Stimulated activated memory B cell treated with anti-CD40 and anti-IgM and Interleukin-4, amounts not matched to agents 10 μg/mL and 1 μg/mL and 100 μg/mL, for 72 hours (primary cell): ENCODE measurements around the gene TMEM45A.
"Not testable (repeated sequence)": the region's sequence is repeated elsewhere in the genome, so short reads cannot be mapped to it uniquely, and the experiment has no call there.

ENCODE experiments used
- ATAC-seq: fragments of 150-1000 bp; cut with Tn5 transposase; 2 replicates; pipeline ENCODE4 v1.10.0; 2021
- H3K27ac Mint-ChIP-seq: one replicate; pipeline ENCODE4 v1.8.0; 2022; ENCODE audit warnings: mild to moderate bottlenecking, mixed read lengths
- H3K27me3 Mint-ChIP-seq: one replicate; pipeline ENCODE4 v1.8.0; 2022; ENCODE audit warnings: mixed read lengths
- H3K36me3 Mint-ChIP-seq: one replicate; pipeline ENCODE4 v1.8.0; 2022; ENCODE audit warnings: mixed read lengths
- H3K4me1 Mint-ChIP-seq: one replicate; pipeline ENCODE4 v1.8.0; 2022; ENCODE audit warnings: mixed read lengths
- H3K4me3 Mint-ChIP-seq: one replicate; pipeline ENCODE4 v1.8.0; 2022; ENCODE audit warnings: mild to moderate bottlenecking, moderate library complexity, mixed read lengths
- H3K9me3 Mint-ChIP-seq: one replicate; pipeline ENCODE4 v1.8.0; 2022; ENCODE audit warnings: mixed read lengths

TMEM45A gene

DNA sequence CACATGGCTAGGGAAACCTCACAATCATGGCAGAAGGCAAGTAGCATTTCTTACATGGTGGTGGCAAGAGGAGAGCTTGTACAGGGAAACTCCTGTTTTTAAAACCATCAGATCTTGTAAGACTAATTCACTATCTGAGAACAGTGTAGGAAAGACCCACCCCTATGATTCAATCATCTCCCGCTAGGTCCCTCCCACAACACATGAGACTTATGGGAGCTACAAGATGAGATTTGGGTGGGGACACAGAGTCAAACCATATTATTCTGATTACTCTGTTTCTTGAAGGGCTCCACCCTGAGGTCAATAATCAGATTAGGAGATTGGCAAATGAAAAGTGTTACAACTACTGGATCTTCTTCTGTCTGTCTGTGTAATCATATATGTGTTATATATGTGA lies 21.5 kb upstream of the TMEM45A start:
- Mint-ChIP-seq H3K36me3 (no peaks in the 10 kb centered on the region), H3K27me3 (no peaks in the 10 kb centered on the region), H3K9me3 (peaks cover 9% of the 10 kb centered on the region), H3K4me3 (no peak overlapping the region), H3K4me1 (peaks cover 9% of the 10 kb centered on the region), H3K27ac (no peak overlapping the region)
- no peak for ATAC-seq

DNA sequence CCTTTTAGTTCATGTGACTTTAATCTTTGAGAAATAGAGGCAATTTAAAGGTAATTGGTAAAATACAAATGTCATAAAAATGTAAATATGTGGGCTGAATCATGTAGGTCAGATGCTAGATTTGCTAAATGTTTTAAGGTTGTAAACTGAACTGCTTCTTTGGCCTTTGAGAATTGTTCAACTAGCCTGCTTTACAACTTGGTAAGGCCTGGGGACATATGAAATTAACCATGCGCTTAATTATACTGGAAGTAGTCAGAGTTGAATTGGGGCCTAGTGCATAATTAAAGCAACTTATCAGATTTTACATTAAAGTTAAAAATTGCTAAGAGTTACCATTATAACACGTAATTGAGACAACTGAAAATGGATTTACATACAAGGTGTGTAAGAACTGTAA lies 21.0 kb upstream of the TMEM45A start:
- ATAC-seq = no peak
- Mint-ChIP-seq H3K9me3 (peaks cover 9% of the 10 kb centered on the region), H3K27ac (no peak overlapping the region), H3K27me3 (no peaks in the 10 kb centered on the region), H3K4me1 (peaks cover 4% of the 10 kb centered on the region), H3K4me3 (no peak overlapping the region), H3K36me3 (no peaks in the 10 kb centered on the region)

DNA sequence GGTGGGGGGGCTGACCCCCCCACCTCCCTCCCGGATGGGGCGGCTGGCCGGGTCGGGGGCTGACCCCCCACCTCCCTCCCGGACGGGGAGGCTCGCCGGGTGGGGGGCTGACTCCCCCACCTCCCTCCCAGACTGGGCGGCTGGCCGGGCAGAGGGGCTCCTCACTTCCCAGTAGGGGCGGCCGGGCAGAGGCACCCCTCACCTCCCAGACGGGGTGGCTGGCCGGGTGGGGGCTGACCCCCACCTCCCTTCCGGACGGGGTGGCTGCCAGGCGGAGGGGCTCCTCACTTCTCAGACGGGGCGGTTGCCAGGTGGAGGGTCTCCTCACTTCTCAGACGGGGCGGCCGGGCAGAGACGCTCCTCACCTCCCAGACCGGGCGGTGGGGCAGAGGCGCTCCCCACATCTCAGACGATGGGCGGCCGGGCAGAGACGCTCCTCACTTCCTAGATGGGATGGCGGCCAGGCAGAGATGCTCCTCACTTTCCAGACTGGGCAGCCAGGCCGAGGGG lies 14.5 kb upstream of the TMEM45A start:
- not testable (repeated sequence) for H3K36me3 Mint-ChIP-seq, H3K27me3 Mint-ChIP-seq, H3K4me3 Mint-ChIP-seq, ATAC-seq, H3K27ac Mint-ChIP-seq, H3K9me3 Mint-ChIP-seq, H3K4me1 Mint-ChIP-seq

DNA sequence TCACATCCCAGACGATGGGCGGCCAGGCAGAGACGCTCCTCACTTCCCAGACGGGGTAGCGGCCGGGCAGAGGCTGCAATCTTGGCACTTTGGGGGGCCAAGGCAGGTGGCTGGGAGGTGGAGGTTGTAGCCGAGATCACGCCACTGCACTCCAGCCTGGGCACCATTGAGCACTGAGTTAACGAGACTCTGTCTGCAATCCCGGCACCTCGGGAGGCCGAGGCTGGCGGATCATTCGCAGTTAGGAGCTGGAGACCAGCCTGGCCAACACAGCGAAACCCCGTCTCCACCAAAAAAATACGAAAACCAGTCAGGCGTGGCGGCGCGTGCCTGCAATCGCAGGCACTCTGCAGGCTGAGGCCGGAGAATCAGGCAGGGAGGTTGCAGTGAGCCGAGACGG lies 13.9 kb upstream of the TMEM45A start:
- H3K27ac Mint-ChIP-seq, H3K36me3 Mint-ChIP-seq, H3K4me3 Mint-ChIP-seq, H3K4me1 Mint-ChIP-seq, H3K27me3 Mint-ChIP-seq, ATAC-seq, H3K9me3 Mint-ChIP-seq: not testable (repeated sequence)

DNA sequence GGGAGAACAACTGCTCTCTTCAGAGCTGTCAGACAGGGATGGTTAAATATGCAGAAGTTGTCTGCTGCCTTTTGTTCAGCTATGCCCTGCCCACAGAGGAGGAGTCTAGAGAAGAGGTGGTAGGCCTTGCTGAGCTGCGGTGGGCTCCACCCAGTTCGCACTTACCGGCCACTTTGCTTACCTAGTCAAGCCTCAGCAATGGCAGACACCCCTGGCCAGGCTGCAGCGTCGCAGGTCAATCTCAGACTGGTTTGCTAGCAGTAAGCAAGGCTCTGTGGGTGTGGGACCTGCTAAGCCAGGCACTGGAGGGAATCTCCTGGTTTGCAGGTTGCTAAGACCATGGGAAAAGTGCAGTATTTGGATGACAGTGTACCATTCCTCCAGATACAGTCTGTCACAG lies 12.3 kb upstream of the TMEM45A start:
- Mint-ChIP-seq H3K27me3 (peaks cover 25% of the 10 kb centered on the region), H3K9me3 (no peaks in the 10 kb centered on the region), H3K36me3 (no peaks in the 10 kb centered on the region), H3K4me3 (no peak overlapping the region), H3K27ac (no peak overlapping the region), H3K4me1 (no peaks in the 10 kb centered on the region)
- ATAC-seq = no peak

DNA sequence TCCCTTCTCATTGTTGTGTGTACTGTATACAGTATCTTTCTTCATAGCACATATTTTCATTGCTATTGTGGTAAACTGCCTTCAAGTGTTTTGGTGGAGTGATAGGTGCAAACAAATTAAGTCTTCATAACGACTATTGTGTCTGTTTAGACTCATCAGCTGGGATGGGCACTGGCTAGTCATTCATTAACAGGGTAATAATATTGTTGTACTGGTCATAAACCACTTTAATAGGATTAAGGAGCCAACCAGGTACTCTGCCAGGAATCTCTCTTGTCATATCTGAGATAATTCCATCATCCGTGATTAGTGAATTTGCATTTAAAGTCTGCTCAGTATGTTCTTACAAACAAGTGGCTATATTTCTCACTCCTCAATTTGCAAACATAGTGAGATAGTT lies 10.2 kb upstream of the TMEM45A start:
- peaks cover 29% of the 10 kb centered on the region for H3K27me3 Mint-ChIP-seq
- no peak for ATAC-seq
- H3K36me3 Mint-ChIP-seq = no peaks in the 10 kb centered on the region
- H3K9me3 Mint-ChIP-seq = no peaks in the 10 kb centered on the region
- H3K4me3 Mint-ChIP-seq = no peak overlapping the region
- H3K27ac Mint-ChIP-seq = no peak overlapping the region
- no peaks in the 10 kb centered on the region for H3K4me1 Mint-ChIP-seq

DNA sequence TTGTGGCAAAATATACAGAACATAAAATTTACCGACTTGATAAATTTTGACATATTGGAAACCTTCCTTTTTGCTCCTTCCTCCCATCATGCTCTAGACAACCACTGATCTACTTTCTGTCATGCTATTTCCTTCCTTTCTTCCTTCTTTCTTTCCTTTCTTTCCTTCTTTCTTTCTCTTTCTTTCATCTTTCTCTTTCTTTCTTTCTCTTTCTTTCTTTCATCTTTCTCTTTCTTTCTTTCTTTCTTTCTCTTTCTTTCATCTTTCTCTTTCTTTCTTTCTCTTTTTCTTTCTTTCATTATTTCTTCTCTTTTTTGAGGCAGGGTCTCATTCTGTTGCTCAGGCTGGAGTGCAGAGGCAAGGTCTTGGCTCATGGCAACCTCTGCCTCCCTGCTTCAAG lies 8.9 kb upstream of the TMEM45A start:
- no peak for ATAC-seq
- Mint-ChIP-seq H3K27me3 (peaks cover 29% of the 10 kb centered on the region), H3K9me3 (no peaks in the 10 kb centered on the region), H3K36me3 (no peaks in the 10 kb centered on the region), H3K27ac (no peak overlapping the region), H3K4me1 (no peaks in the 10 kb centered on the region), H3K4me3 (no peak overlapping the region)

DNA sequence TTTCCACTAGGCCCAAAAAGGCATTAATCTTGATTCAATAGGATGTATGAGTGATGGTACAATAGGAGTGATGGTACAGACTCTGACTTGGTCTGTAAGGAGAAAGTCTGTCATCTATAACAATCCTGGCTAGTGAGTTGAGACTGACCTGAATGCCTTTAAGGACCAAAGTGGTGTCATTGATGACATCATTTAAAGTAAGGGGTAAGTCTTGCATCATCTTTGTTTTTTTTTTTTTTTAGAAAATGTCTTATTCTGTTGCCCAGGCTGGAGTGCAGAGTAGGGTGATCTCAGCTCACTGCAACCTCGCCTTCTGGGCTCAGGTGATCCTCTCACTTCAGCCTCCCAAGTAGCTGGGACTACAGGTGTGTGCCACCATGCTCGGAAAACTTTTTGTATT lies 5.6 kb upstream of the TMEM45A start:
- Mint-ChIP-seq H3K36me3 (no peaks in the 10 kb centered on the region), H3K27me3 (peaks cover 29% of the 10 kb centered on the region), H3K9me3 (no peaks in the 10 kb centered on the region), H3K27ac (no peak overlapping the region), H3K4me3 (no peak overlapping the region), H3K4me1 (no peaks in the 10 kb centered on the region)
- no peak for ATAC-seq

DNA sequence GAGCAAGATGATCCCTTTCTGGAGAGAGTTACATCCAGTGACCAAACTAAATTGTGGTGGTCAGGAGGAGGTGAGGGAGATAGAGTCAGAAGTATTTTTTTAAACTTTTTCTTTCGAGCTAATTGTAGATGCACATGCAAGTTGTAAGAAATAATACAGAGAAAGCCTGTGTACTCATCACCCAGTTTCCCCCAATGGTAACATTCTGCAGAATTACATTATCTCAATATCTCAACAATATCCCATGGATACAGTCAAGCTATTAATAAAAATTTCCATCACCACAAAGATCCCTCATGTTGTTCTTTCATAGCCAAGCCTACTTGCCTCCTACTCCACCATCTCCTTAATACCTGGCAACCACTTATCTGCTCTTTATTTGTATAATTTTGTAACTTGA lies 3.3 kb upstream of the TMEM45A start:
- Mint-ChIP-seq H3K9me3 (no peaks in the 10 kb centered on the region), H3K4me3 (no peak overlapping the region), H3K27me3 (peaks cover 14% of the 10 kb centered on the region), H3K36me3 (no peaks in the 10 kb centered on the region), H3K27ac (no peak overlapping the region), H3K4me1 (peaks cover 8% of the 10 kb centered on the region)
- no peak for ATAC-seq

DNA sequence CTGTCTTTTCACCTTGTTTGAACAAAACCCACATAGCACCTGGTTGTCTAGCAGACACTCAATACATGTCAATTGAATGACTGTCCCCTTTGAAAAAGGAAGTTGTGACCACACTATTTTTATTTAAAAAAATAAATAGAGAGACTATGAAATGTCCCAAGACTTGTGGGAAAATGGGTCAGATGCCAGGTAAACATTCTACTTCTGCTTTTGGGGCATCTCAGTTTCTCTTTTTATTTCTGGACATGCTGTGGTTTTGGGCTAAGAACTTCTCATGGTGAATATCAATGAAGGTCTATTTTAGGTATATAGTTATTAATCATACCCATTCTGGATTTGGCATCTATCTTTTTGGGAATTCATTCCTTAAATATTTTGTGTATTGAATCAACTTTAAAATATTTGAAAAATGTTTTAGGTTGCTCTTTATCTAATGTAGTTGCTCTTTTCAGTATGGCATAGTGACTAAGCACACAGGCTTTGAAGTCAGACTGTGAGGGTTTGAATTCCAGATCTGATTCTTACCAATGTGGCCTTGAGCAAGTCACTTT lies 4.4 kb downstream of the TMEM45A start:
- H3K36me3 Mint-ChIP-seq = no peaks in the 10 kb centered on the region
- H3K4me1 Mint-ChIP-seq = peaks cover 27% of the 10 kb centered on the region
- ATAC-seq = peak; percentile 39
- no peak overlapping the region for H3K27ac Mint-ChIP-seq
- H3K9me3 Mint-ChIP-seq = no peaks in the 10 kb centered on the region
- H3K4me3 Mint-ChIP-seq = no peak overlapping the region
- peaks cover 11% of the 10 kb centered on the region for H3K27me3 Mint-ChIP-seq

DNA sequence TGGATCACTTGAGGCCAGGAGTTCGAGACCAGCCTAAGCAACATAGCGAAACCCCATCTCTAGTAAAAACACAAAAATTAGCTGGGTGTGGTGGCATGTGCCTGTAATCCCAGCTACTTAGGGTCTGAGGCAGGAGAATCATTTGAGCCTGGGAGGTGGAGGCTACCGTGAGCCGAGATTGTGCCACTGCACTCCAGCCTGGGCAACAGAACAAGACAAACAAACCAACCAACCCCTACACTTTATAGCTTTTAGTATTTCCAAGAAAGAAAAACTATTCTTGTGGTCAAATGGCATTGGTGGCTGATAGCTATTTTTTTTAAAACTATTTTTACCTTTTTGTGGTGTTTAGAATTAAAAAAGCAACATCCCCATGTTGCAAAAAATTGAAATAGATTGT lies 7.2 kb downstream of the TMEM45A start:
- Mint-ChIP-seq H3K27ac (no peak overlapping the region), H3K9me3 (no peaks in the 10 kb centered on the region), H3K36me3 (no peaks in the 10 kb centered on the region), H3K27me3 (peaks cover 23% of the 10 kb centered on the region), H3K4me1 (peaks cover 20% of the 10 kb centered on the region), H3K4me3 (no peak overlapping the region)
- ATAC-seq = no peak

DNA sequence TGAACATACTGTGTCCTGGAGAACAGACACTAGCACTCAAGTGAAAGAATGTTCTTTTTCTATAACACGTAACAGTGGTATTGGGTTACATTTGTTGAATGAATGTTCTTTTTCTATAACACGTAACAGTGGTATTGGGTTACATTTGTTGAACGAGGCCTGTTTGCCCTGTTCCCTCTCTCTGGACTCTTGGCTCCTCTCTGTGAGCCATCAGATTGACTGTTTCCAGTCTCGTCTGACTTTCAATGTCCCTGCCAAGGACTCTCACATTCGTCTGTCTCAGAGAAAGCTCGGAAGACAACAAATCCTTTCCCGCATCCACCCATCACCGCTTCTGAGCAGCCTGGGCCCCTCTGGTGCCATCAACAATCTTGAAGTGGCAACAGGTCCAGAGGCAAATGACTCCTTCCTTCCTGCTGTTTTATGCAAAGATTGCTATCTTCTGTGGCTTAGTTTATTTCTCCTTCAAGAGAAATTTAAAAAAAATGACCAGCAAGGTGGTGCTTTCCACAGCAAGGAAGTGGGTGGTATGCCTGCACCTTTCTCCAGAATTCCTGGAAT lies 8.0 kb downstream of the TMEM45A start:
- no peaks in the 10 kb centered on the region for H3K9me3 Mint-ChIP-seq

DNA sequence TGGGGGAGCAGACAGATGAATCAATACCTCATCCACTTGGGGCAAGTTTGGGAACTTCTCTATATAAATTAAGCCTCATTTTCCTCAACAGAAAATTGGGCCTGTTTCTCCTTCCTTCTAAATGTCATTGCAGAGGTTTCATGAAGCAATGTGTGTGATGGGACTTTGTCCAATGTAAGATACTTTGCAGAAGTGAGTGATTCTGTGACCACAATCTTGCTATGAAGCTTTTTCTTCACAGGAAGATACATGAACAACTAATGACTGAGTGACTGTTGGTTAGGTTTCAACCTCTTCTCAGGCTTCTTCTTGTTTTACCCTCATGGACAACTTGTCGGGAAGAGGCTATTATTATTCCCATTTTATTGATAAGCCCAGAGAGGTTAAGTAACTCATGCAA lies 11.0 kb downstream of the TMEM45A start:
- H3K4me3 Mint-ChIP-seq = no peak overlapping the region
- H3K27me3 Mint-ChIP-seq = peaks cover 51% of the 10 kb centered on the region
- no peaks in the 10 kb centered on the region for H3K4me1 Mint-ChIP-seq
- no peak overlapping the region for H3K27ac Mint-ChIP-seq
- H3K36me3 Mint-ChIP-seq = no peaks in the 10 kb centered on the region
- no peak for ATAC-seq
- no peaks in the 10 kb centered on the region for H3K9me3 Mint-ChIP-seq

More for the DNA sequence above, 8.0 kb downstream of the TMEM45A start:
- no peak overlapping the region for H3K27ac Mint-ChIP-seq
- no peak for ATAC-seq
- peaks cover 23% of the 10 kb centered on the region for H3K27me3 Mint-ChIP-seq
- H3K36me3 Mint-ChIP-seq = no peaks in the 10 kb centered on the region
- H3K4me1 Mint-ChIP-seq = peaks cover 14% of the 10 kb centered on the region
- H3K4me3 Mint-ChIP-seq = no peak overlapping the region

DNA sequence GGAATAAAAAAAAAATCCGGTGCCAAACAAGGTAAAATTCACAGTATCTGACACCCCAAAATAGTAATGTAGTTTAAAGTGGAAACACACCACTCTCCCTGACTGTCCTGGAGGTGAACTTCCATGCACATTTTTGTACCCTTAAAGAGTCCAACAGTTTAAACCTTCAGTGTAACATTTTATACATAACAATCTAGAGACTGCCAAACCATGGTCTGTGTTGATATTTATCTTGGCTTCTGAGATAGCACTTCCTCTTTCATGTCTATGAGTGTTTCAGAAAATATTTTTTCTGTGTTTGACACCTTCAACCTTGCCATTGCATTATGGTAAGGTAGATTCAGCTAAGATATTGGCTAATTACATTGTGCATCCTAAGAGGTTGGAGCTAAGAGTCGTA lies 13.9 kb downstream of the TMEM45A start:
- no peak for ATAC-seq
- Mint-ChIP-seq H3K4me3 (no peak overlapping the region), H3K27ac (no peak overlapping the region), H3K9me3 (no peaks in the 10 kb centered on the region), H3K36me3 (no peaks in the 10 kb centered on the region), H3K27me3 (peaks cover 61% of the 10 kb centered on the region), H3K4me1 (no peaks in the 10 kb centered on the region)

DNA sequence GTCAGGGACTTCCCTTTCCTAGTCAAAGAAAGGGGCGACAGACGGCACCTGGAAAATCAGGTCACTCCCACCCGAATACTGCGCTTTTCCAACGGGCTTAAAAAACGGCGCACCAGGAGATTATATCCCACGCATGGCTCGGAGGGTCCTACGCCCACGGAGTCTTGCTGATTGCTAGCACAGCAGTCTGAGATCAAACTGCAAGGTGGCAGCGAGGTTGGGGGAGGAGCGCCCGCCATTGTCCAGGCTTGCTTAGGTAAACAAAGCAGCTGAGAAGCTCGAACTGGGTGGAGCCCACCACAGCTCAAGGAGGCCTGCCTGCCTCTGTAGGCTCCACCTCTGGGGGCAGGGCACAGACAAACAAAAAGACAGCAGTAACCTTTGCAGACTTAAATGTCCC lies 17.4 kb downstream of the TMEM45A start:
- H3K4me1 Mint-ChIP-seq, H3K36me3 Mint-ChIP-seq, H3K4me3 Mint-ChIP-seq, ATAC-seq, H3K27ac Mint-ChIP-seq, H3K9me3 Mint-ChIP-seq: not testable (repeated sequence)
- H3K27me3 Mint-ChIP-seq = peaks cover 46% of the 10 kb centered on the region

DNA sequence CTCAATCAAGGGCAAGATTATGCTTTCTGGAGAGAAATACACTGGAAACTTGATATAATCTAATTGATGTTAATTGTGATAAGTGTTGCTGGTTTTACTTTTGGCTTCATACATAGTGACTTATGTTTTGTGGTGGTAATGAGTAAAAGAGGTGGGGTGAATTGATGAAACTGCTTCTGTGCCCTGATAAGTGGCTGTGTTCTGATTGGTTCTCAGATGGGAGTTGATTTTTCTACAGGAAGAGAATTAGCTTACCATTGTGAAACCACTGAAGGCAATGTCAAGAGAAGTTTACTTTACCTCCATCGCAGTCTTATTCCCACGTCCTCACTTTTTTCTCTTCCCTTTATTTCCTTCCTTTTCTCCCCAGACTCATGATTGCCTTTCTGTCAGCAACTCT lies 23.8 kb downstream of the TMEM45A start:
- Mint-ChIP-seq H3K4me1 (no peaks in the 10 kb centered on the region), H3K36me3 (no peaks in the 10 kb centered on the region), H3K27me3 (no peaks in the 10 kb centered on the region), H3K9me3 (no peaks in the 10 kb centered on the region), H3K27ac (no peak overlapping the region), H3K4me3 (no peak overlapping the region)
- ATAC-seq = no peak

DNA sequence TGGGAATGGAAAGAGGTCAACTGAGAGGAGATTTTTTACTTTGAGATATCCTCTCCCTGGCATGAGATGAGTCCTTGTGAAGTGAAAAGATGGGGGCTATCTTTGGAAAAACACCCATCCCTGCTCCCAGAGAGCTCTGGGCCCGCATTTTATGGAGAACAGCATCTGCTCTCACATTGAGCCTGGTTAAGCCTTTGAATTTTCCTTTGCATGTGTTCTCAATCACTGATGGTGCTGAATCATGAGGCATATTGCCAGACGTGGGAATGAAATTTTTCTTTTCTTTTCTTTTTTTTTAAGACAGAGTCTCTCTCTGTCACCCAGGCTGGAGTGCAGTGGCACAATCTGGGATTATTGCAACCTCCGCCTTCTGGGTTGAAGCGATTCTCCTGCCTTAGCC lies 24.4 kb downstream of the TMEM45A start:
- no peaks in the 10 kb centered on the region for H3K27me3 Mint-ChIP-seq
- no peaks in the 10 kb centered on the region for H3K9me3 Mint-ChIP-seq
- H3K4me3 Mint-ChIP-seq = no peak overlapping the region
- H3K27ac Mint-ChIP-seq = no peak overlapping the region
- H3K36me3 Mint-ChIP-seq = no peaks in the 10 kb centered on the region
- no peaks in the 10 kb centered on the region for H3K4me1 Mint-ChIP-seq
- ATAC-seq = no peak
